Activated CD4-positive, alpha-beta T cell treated with anti-CD3 and anti-CD28 coated beads, Interleukin-2, amount 50 U/mL, for 4 hours (primary cell): Measurements from ENCODE around the gene TRAFD1.
"Not testable (repeated sequence)": the region's sequence is repeated elsewhere in the genome, so short reads cannot be mapped to it uniquely, and the experiment has no call there.

Experiments used
- DNase-seq, 2 experiments: peaks; one replicate each; pipeline ENCODE4 v3.0.0-alpha.2; 2020

Gene TRAFD1

GRCh38 chr12:112125250-112125999, at the start of gene TRAFD1:
Gene TRAFD1, plus strand, starts transcription at chr12:112125560. Its CDS starts 4,963 bp downstream, at chr12:112130523.
- DNase-seq = peak; percentile 97 to 98

GRCh38 chr12:112087055-112087850, 38.1 kb upstream of the TRAFD1 start:
- no peak for DNase-seq

- no peak for DNase-seq
These were observed 37.5 kb upstream of the TRAFD1 start for GRCh38 chr12:112087851-112088250.

GRCh38 chr12:112091563-112091962, 33.8 kb upstream of the TRAFD1 start:
- no peak for DNase-seq

- DNase-seq = no peak
These were observed 29.3 kb upstream of the TRAFD1 start for GRCh38 chr12:112096070-112096469.

- DNase-seq = no peak
These were observed 28.7 kb upstream of the TRAFD1 start for GRCh38 chr12:112096667-112097066.

- no peak for DNase-seq
These were observed 27.7 kb upstream of the TRAFD1 start for GRCh38 chr12:112097641-112098040.

GRCh38 chr12:112100500-112100899, 24.9 kb upstream of the TRAFD1 start:
- DNase-seq = not testable (repeated sequence)

- DNase-seq = no peak
These were observed 23.2 kb upstream of the TRAFD1 start for GRCh38 chr12:112102127-112102526.

- DNase-seq = not testable (repeated sequence)
These were observed 22.6 kb upstream of the TRAFD1 start for GRCh38 chr12:112102746-112103145.

- no peak for DNase-seq
These were observed 21.4 kb upstream of the TRAFD1 start for GRCh38 chr12:112103758-112104503.

GRCh38 chr12:112105891-112106290, 19.5 kb upstream of the TRAFD1 start:
- DNase-seq = no peak

- no peak for DNase-seq
These were observed 17.8 kb upstream of the TRAFD1 start for GRCh38 chr12:112107306-112108201.

- DNase-seq = peak; percentile 80 to 82
These were observed 16.9 kb upstream of the TRAFD1 start, which contains the start of gene NAA25 for GRCh38 chr12:112108202-112109079. Gene NAA25, minus strand, starts transcription at chr12:112108783. Its CDS starts 10 bp downstream, at chr12:112108773.

GRCh38 chr12:112110787-112111662, 14.3 kb upstream of the TRAFD1 start:
- DNase-seq = not testable (repeated sequence)

- no peak for DNase-seq
These were observed 13.4 kb upstream of the TRAFD1 start for GRCh38 chr12:112111931-112112330.

GRCh38 chr12:112112409-112113133, 12.8 kb upstream of the TRAFD1 start:
- DNase-seq = no peak

- no peak for DNase-seq
These were observed 9.9 kb upstream of the TRAFD1 start for GRCh38 chr12:112115259-112116045.
